PC-3 (cell line): ENCODE results near the gene GGNBP2. TPM values are rescaled to one million over a fixed set of nuclear protein-coding genes. Genes with fewer than 3 reads are reported as not detected.

Experiments
- ATAC-seq: fragments of 200-7000 bp; cut with Tn5 transposase; 2 replicates; pipeline ENCODE4 v1.9.1; 2020; ENCODE audit warnings: mild to moderate bottlenecking, moderate library complexity
- BruUV-seq: library from RNA; stranded (reverse); fragments of 400-500 nt; replicated peaks from 2 replicates; lab custom pipeline; 2021; lab: Mats Ljungman, UMichigan
- CTCF ChIA-PET: fragments of 300-600 bp; sonication (Branson Sonifier 250); formaldehyde crosslinking; loops from one replicate; lab custom pipeline; 2022; ENCODE audit warnings: antibody characterized with exemption; lab: Charles Lee
- POLR2A ChIA-PET: fragments of 300-600 bp; sonication (Branson Sonifier 250); formaldehyde crosslinking; loops from one replicate; lab custom pipeline; 2022; ENCODE audit warnings: antibody characterized with exemption; ENCODE audit not compliant: unreplicated experiment; lab: Charles Lee
- DNase-seq: peaks from one replicate; pipeline ENCODE4 v3.0.0-alpha.2; 2015
- H2AFZ ChIP-seq: fragments of 300-600 bp; sonication (generic); 2 replicates; pipeline ENCODE4 v1.6.0; 2016; ENCODE audit warnings: antibody characterized with exemption, low read length
- H3F3A ChIP-seq: fragments of 300-600 bp; sonication (generic); one replicate; pipeline ENCODE4 v1.6.0; 2017; ENCODE audit warnings: antibody characterized with exemption, low read length, control low read depth, mild to moderate bottlenecking; ENCODE audit not compliant: unreplicated experiment
- H3K27ac ChIP-seq: fragments of 300-600 bp; sonication (generic); 2 replicates; pipeline ENCODE4 v1.5.1; 2016; ENCODE audit warnings: mild to moderate bottlenecking, low read length
- H3K27me3 ChIP-seq: fragments of 300-600 bp; sonication (generic); 2 replicates; pipeline ENCODE4 v1.6.1; 2016; ENCODE audit warnings: low read length, mixed read lengths
- H3K36me3 ChIP-seq: fragments of 300-600 bp; sonication (generic); 2 replicates; pipeline ENCODE4 v1.6.1; 2016; ENCODE audit warnings: low read depth, mixed run types, low read length, mixed read lengths
- H3K4me1 ChIP-seq: fragments of 300-600 bp; sonication (generic); 2 replicates; pipeline ENCODE4 v1.5.1; 2016; ENCODE audit warnings: low read length; ENCODE audit not compliant: insufficient read depth
- H3K4me2 ChIP-seq: fragments of 300-600 bp; sonication (generic); 2 replicates; pipeline ENCODE4 v1.6.0; 2016; ENCODE audit warnings: low read length
- H3K4me3 ChIP-seq: fragments of 300-600 bp; sonication (generic); 2 replicates; pipeline ENCODE4 v1.5.1; 2016; ENCODE audit warnings: mild to moderate bottlenecking, low read length, mixed read lengths
- H3K79me2 ChIP-seq: fragments of 300-600 bp; sonication (generic); 2 replicates; pipeline ENCODE4 v1.6.1; 2017; ENCODE audit warnings: low read length, mixed read lengths
- H3K9ac ChIP-seq: fragments of 300-600 bp; sonication (generic); 2 replicates; pipeline ENCODE4 v1.6.0; 2016; ENCODE audit warnings: mild to moderate bottlenecking, low read length
- H3K9me2 ChIP-seq: fragments of 300-600 bp; sonication (generic); replicated peaks from 2 replicates; pipeline ENCODE4 v1.6.1; 2016; ENCODE audit warnings: mixed run types, low read length, mixed read lengths
- H3K9me3 ChIP-seq: fragments of 300-600 bp; sonication (generic); 2 replicates; pipeline ENCODE4 v1.6.1; 2016; ENCODE audit warnings: low read length, mixed read lengths
- H4K20me1 ChIP-seq: fragments of 300-600 bp; sonication (generic); 2 replicates; pipeline ENCODE4 v1.6.1; 2016; ENCODE audit warnings: low read length, mixed read lengths
- CTCF ChIP-seq: fragments of 300-600 bp; sonication (generic); conservative IDR thresholded peaks from 2 replicates; pipeline ENCODE4 v1.5.1; 2017; ENCODE audit warnings: antibody characterized with exemption, low read depth, mild to moderate bottlenecking, low read length
- EZH2 ChIP-seq: fragments of 300-600 bp; sonication (generic); IDR thresholded peaks from one replicate; pipeline ENCODE4 v1.6.1; 2017; ENCODE audit warnings: antibody characterized with exemption, mild to moderate bottlenecking, low read length; ENCODE audit not compliant: unreplicated experiment
- EZH2phosphoT487 ChIP-seq: fragments of 300-600 bp; sonication (generic); IDR thresholded peaks from 2 replicates; pipeline ENCODE4 v1.6.1; 2018; ENCODE audit warnings: mild to moderate bottlenecking, antibody characterized with exemption, low read length, borderline replicate concordance
- intact Hi-C: fragments of 100-400 bp; cut with micrococcal nuclease; formaldehyde crosslinking; loops from 2 replicates; pipeline ENCODE4 v1.9.0; 2023
- total RNA-seq: library from RNA; depleted of rRNA; stranded (reverse); fragments of >200 nt; gene quantifications from 2 replicates; pipeline ENCODE4 v1.2.3, GENCODE V29; 2014

GGNBP2 gene
- total RNA-seq, 1 experiment from 2014 or later: 33.0 TPM

- Histone ChIP-seq H3K9ac (no peak overlapping the region), H3K4me3 (no peak overlapping the region), H4K20me1 (no peaks in the 10 kb centered on the region; the same call in 1 of the 2 replicates), H3K27ac (no peak overlapping the region), H3K4me1 (no peaks in the 10 kb centered on the region), H3K9me2 (no peaks in the 10 kb centered on the region), H3K79me2 (0 out of 2 replicates have a peak, but pooled peaks cover 9% of the 10 kb centered on the region), H3K36me3 (peaks cover 19% of the 10 kb centered on the region), H3K4me2 (no peak overlapping the region), H3K27me3 (no peaks in the 10 kb centered on the region), H2AFZ (no peak overlapping the region), H3K9me3 (no peaks in the 10 kb centered on the region), H3F3A (no peaks in the 10 kb centered on the region)
- ChIA-PET CTCF (no interaction called here), POLR2A (no interaction called here)
- ATAC-seq (no peak), DNase-seq (no peak)
- intact Hi-C loops: no loop called here
- TF ChIP-seq CTCF: no peak
- no peak for TF ChIP-seq EZH2phosphoT487
- TF ChIP-seq EZH2: no peak
- no TSS peak for BruUV-seq
Measured at GRCh38 chr17:36575028-36575427, 30.3 kb downstream of the GGNBP2 start.

- Histone ChIP-seq H3K9me2 (no peaks in the 10 kb centered on the region), H4K20me1 (no peaks in the 10 kb centered on the region; the same call in 1 of the 2 replicates), H3K27me3 (no peaks in the 10 kb centered on the region), H3F3A (no peaks in the 10 kb centered on the region), H3K9ac (no peak overlapping the region), H3K4me2 (no peak overlapping the region), H3K36me3 (peaks cover 21% of the 10 kb centered on the region), H3K4me3 (no peak overlapping the region), H3K4me1 (no peaks in the 10 kb centered on the region), H3K79me2 (0 out of 2 replicates have a peak, but pooled peaks cover 9% of the 10 kb centered on the region), H3K9me3 (no peaks in the 10 kb centered on the region), H3K27ac (no peak overlapping the region), H2AFZ (no peak overlapping the region)
- intact Hi-C loops: no loop called here
- no TSS peak for BruUV-seq
- ATAC-seq (no peak), DNase-seq (no peak)
- CTCF ChIA-PET: no interaction called here
- POLR2A ChIA-PET: no interaction called here
- TF ChIP-seq CTCF: no peak
- no peak for TF ChIP-seq EZH2
- TF ChIP-seq EZH2phosphoT487: no peak
Measured at GRCh38 chr17:36576793-36577192, 32.1 kb downstream of the GGNBP2 start.

GRCh38 chr17:36578671-36579070 lies 34.0 kb downstream of the GGNBP2 start:
- no peak overlapping the region for H3K9ac ChIP-seq
- H3K79me2 ChIP-seq: 0 out of 2 replicates have a peak, but pooled peaks cover 4% of the 10 kb centered on the region
- H3K27me3 ChIP-seq: no peaks in the 10 kb centered on the region
- intact Hi-C loops: no loop called here
- no TSS peak for BruUV-seq
- no peaks in the 10 kb centered on the region for H3K9me3 ChIP-seq
- ChIA-PET POLR2A (no interaction called here), CTCF (no interaction called here)
- no peaks in the 10 kb centered on the region; the same call in 1 of the 2 replicates for H4K20me1 ChIP-seq
- H3K27ac ChIP-seq: no peak overlapping the region
- peaks cover 21% of the 10 kb centered on the region for H3K36me3 ChIP-seq
- H3K4me1 ChIP-seq: no peaks in the 10 kb centered on the region
- H3K4me3 ChIP-seq: no peak overlapping the region
- no peak for ATAC-seq
- TF ChIP-seq CTCF (no peak), EZH2 (no peak), EZH2phosphoT487 (no peak)
- H3K9me2 ChIP-seq: no peaks in the 10 kb centered on the region
- DNase-seq: no peak
- H3F3A ChIP-seq: no peaks in the 10 kb centered on the region
- no peak overlapping the region for H3K4me2 ChIP-seq
- no peak overlapping the region for H2AFZ ChIP-seq
